ENCODE results near the gene CNOT6. TPM values are rescaled to one million over a fixed set of nuclear protein-coding genes. Genes with fewer than 3 reads are reported as not detected.
"Not testable (repeated sequence)": the region's sequence is repeated elsewhere in the genome, so short reads cannot be mapped to it uniquely, and the experiment has no call there.

CNOT6 gene
- total RNA-seq, 1 experiment from 2014 or later: 59.1 TPM

GRCh38 chr5:180531036-180531585 lies 36.9 kb downstream of the CNOT6 start:
- H3K4me2 ChIP-seq (ENCODE audit: low read length); BruUV-seq (replicated peaks); H3K4me3 ChIP-seq (replicated peaks in 1 of 2; ENCODE audit: low read depth in 1 of 2, low read length in 2 of 2); intact Hi-C loops (cut with micrococcal nuclease); POLR2A ChIA-PET; H2AFZ ChIP-seq (ENCODE audit: low read depth, low read length, poor library complexity, severe bottlenecking); CTCF ChIA-PET; DNase-seq (ENCODE audit: low read depth, low spot score); H3K9ac ChIP-seq (ENCODE audit: low read length); RAD21 ChIA-PET (ENCODE audit: low non-redundant PET in 1 of 2, low total read pairs in 2 of 2, uncharacterized antibody in 2 of 2, unreplicated experiment in 2 of 2); H3K27me3 ChIP-seq (ENCODE audit: insufficient read depth, low read length); H3K9me2 ChIP-seq (ENCODE audit: insufficient read depth); H3K9me3 ChIP-seq (ENCODE audit: control insufficient read depth in 1 of 2, insufficient read depth in 1 of 2, low read depth in 1 of 2, low read length in 2 of 2); H4K20me1 ChIP-seq (ENCODE audit: insufficient read depth); H3K4me1 ChIP-seq (ENCODE audit: control insufficient read depth in 1 of 2, insufficient read depth in 2 of 2, low read length in 2 of 2); ATAC-seq; H3K27ac ChIP-seq (ENCODE audit: low read depth, low read length): not testable (repeated sequence)
- Histone ChIP-seq H3K79me2 (ENCODE audit: insufficient read depth, low read length) (peaks cover 58% of the 10 kb centered on the region), H3K36me3 (ENCODE audit: control insufficient read depth in 1 of 2, insufficient read depth in 2 of 2, low read length in 2 of 2) (peaks cover 9 to 18% of the 10 kb centered on the region in 2 experiments; a peak in 3 of 4 replicates)

DNA sequence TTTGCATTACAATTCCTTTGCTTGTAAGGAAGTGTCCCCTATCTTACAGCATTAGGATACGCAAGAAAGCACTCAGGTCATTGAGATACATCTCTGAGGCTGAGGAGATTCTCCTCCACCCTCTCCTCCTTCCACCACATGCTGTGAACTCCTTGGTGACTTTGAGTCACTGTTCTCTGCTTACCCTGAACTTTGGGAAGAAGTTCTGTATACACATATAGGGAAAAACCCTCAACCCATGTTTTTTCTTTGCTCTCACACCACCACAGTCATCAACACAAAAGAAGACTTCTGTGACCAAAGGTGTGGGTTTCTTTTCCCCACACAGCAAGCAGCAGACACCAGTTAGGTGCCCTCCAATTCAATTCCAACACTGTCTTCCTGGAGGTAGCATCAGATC lies 38.1 kb downstream of the CNOT6 start:
- Histone ChIP-seq H3K36me3 (ENCODE audit: control insufficient read depth in 1 of 2, insufficient read depth in 2 of 2, low read length in 2 of 2) (peaks cover 9 to 21% of the 10 kb centered on the region in 2 experiments; a peak in 3 of 4 replicates), H3K9me2 (ENCODE audit: insufficient read depth) (no peaks in the 10 kb centered on the region), H3K4me2 (ENCODE audit: low read length) (no peak overlapping the region), H3K27ac (ENCODE audit: low read depth, low read length) (no peak overlapping the region), H3K9ac (ENCODE audit: low read length) (no peak overlapping the region), H3K4me3 (replicated peaks in 1 of 2; ENCODE audit: low read depth in 1 of 2, low read length in 2 of 2) (no peak overlapping the region), H3K4me1 (ENCODE audit: control insufficient read depth in 1 of 2, insufficient read depth in 2 of 2, low read length in 2 of 2) (no peaks in the 10 kb centered on the region), H4K20me1 (ENCODE audit: insufficient read depth) (no peaks in the 10 kb centered on the region), H3K9me3 (ENCODE audit: control insufficient read depth in 1 of 2, insufficient read depth in 1 of 2, low read depth in 1 of 2, low read length in 2 of 2) (no peaks in the 10 kb centered on the region), H3K79me2 (ENCODE audit: insufficient read depth, low read length) (peaks cover 58% of the 10 kb centered on the region), H2AFZ (ENCODE audit: low read depth, low read length, poor library complexity, severe bottlenecking) (no peak overlapping the region), H3K27me3 (ENCODE audit: insufficient read depth, low read length) (no peaks in the 10 kb centered on the region)
- ChIA-PET POLR2A (no interaction called here), CTCF (no interaction called here), RAD21 (ENCODE audit: low non-redundant PET in 1 of 2, low total read pairs in 2 of 2, uncharacterized antibody in 2 of 2, unreplicated experiment in 2 of 2) (no interaction called here)
- TF ChIP-seq POLR2A (IDR thresholded peaks at IDR 0.05; ENCODE audit: borderline replicate concordance, extremely low read depth, insufficient read depth, insufficient read length): no peak
- TF ChIP-seq POLR2AphosphoS5 (IDR thresholded peaks at IDR 0.05; ENCODE audit: low read depth, low read length): no peak
- TF ChIP-seq ZNF274 (IDR thresholded peaks at IDR 0.05; ENCODE audit: low read depth, low read length): no peak
- TF ChIP-seq TCF7L2 (IDR thresholded peaks at IDR 0.05; ENCODE audit: borderline replicate concordance, extremely low read depth, insufficient read depth, insufficient read length): no peak
- TF ChIP-seq EZH2phosphoT487 (IDR thresholded peaks at IDR 0.05; ENCODE audit: borderline replicate concordance): no peak
- no peak for TF ChIP-seq FOSL1 (IDR thresholded peaks at IDR 0.05; ENCODE audit: low read depth)
- TF ChIP-seq, protein P1, sequence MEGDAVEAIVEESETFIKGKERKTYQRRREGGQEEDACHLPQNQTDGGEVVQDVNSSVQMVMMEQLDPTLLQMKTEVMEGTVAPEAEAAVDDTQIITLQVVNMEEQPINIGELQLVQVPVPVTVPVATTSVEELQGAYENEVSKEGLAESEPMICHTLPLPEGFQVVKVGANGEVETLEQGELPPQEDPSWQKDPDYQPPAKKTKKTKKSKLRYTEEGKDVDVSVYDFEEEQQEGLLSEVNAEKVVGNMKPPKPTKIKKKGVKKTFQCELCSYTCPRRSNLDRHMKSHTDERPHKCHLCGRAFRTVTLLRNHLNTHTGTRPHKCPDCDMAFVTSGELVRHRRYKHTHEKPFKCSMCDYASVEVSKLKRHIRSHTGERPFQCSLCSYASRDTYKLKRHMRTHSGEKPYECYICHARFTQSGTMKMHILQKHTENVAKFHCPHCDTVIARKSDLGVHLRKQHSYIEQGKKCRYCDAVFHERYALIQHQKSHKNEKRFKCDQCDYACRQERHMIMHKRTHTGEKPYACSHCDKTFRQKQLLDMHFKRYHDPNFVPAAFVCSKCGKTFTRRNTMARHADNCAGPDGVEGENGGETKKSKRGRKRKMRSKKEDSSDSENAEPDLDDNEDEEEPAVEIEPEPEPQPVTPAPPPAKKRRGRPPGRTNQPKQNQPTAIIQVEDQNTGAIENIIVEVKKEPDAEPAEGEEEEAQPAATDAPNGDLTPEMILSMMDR (IDR thresholded peaks at IDR 0.05 in 2 of 3, conservative IDR thresholded peaks at IDR 0.05 in 1 of 3; ENCODE audit: borderline replicate concordance in 1 of 3, insufficient read depth in 1 of 3, low read depth in 2 of 3, low read length in 2 of 3): no peak
- TF ChIP-seq CEBPB (IDR thresholded peaks at IDR 0.05; ENCODE audit: low read depth): no peak
- no peak for TF ChIP-seq CBX3 (IDR thresholded peaks at IDR 0.05; ENCODE audit: low read depth)
- BruUV-seq (replicated peaks): no TSS peak
- ATAC-seq: no peak
- intact Hi-C loops (cut with micrococcal nuclease): no loop called here
- DNase-seq (ENCODE audit: low read depth, low spot score): no peak

Measured in HCT116 (cell line).